HTR-8/SVneo (cell line): ENCODE results near the gene DAGLB.
"Not testable (repeated sequence)": the region's sequence is repeated elsewhere in the genome, so short reads cannot be mapped to it uniquely, and the experiment has no call there.

Source experiments
- DNase-seq: peaks from one replicate; pipeline ENCODE4 v3.0.0; 2011; ENCODE audit warnings: low spot score, mixed read lengths; ENCODE audit not compliant: insufficient read length
- FAIRE-seq: peaks from 2 replicates; lab custom pipeline; 2011; peaks lifted over from hg19 to GRCh38; lab: Jason Lieb, UNC

The DAGLB gene

GRCh38 chr7:6380310-6381095, 67.3 kb downstream of the DAGLB start:
- DNase-seq (no peak), FAIRE-seq (no peak)

GRCh38 chr7:6379886-6380285, 67.9 kb downstream of the DAGLB start:
- FAIRE-seq = no peak

GRCh38 chr7:6378556-6378955, 69.2 kb downstream of the DAGLB start:
- not testable (repeated sequence) for FAIRE-seq, DNase-seq

More at GRCh38 chr7:6379886-6380285, 67.9 kb downstream of the DAGLB start:
- no peak for DNase-seq

GRCh38 chr7:6376820-6377219, 70.9 kb downstream of the DAGLB start:
- FAIRE-seq = no peak
- no peak for DNase-seq

- FAIRE-seq = no peak
- DNase-seq = no peak
Measured at GRCh38 chr7:6375348-6376101, 72.2 kb downstream of the DAGLB start.

- DNase-seq = peak; percentile 65
- no peak for FAIRE-seq
Measured at GRCh38 chr7:6367701-6368211, 80.0 kb downstream of the DAGLB start.

- DNase-seq (no peak), FAIRE-seq (peak; percentile 44)
Measured at GRCh38 chr7:6365451-6365850, 82.3 kb downstream of the DAGLB start.

- DNase-seq (no peak), FAIRE-seq (no peak)
Measured at GRCh38 chr7:6360841-6361240, 86.9 kb downstream of the DAGLB start.

- no peak for FAIRE-seq
- DNase-seq = no peak
Measured at GRCh38 chr7:6359734-6360133, 88.0 kb downstream of the DAGLB start.
